GM06990 (cell line): ENCODE measurements around the gene SCLY.

Source experiments
- DNase-seq: peaks from one replicate; pipeline ENCODE4 v3.0.0-alpha.2; 2011; ENCODE audit not compliant: insufficient read length; ENCODE audit errors: extremely low read depth
- H3K27me3 ChIP-seq: replicated peaks from 2 replicates; pipeline ENCODE4 v1.6.0; 2011; ENCODE audit warnings: low read length; ENCODE audit not compliant: control insufficient read depth, insufficient read depth
- H3K36me3 ChIP-seq: 2 replicates; pipeline ENCODE4 v1.5.1; 2011; ENCODE audit warnings: low read length; ENCODE audit not compliant: control insufficient read depth, insufficient read depth
- H3K4me3 ChIP-seq: replicated peaks from 2 replicates; pipeline ENCODE4 v1.5.1; 2011; ENCODE audit warnings: low read depth, mild to moderate bottlenecking, control low read depth, low read length
- TF ChIP-seq, protein P1 (sequence below): IDR thresholded peaks from 2 replicates; pipeline ENCODE4 v1.5.1; 2011; ENCODE audit warnings: low read length, control low read depth, mild to moderate bottlenecking, inconsistent platforms; ENCODE audit not compliant: insufficient read depth, poor library complexity, severe bottlenecking

Gene SCLY

GRCh38 chr2:238125127-238125885 is 64.5 kb downstream of the SCLY start:
- H3K36me3 ChIP-seq: no peaks in the 10 kb centered on the region; the same call in 1 of the 2 replicates
- TF ChIP-seq, protein P1, sequence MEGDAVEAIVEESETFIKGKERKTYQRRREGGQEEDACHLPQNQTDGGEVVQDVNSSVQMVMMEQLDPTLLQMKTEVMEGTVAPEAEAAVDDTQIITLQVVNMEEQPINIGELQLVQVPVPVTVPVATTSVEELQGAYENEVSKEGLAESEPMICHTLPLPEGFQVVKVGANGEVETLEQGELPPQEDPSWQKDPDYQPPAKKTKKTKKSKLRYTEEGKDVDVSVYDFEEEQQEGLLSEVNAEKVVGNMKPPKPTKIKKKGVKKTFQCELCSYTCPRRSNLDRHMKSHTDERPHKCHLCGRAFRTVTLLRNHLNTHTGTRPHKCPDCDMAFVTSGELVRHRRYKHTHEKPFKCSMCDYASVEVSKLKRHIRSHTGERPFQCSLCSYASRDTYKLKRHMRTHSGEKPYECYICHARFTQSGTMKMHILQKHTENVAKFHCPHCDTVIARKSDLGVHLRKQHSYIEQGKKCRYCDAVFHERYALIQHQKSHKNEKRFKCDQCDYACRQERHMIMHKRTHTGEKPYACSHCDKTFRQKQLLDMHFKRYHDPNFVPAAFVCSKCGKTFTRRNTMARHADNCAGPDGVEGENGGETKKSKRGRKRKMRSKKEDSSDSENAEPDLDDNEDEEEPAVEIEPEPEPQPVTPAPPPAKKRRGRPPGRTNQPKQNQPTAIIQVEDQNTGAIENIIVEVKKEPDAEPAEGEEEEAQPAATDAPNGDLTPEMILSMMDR: no peak
- no peaks in the 10 kb centered on the region for H3K27me3 ChIP-seq
- H3K4me3 ChIP-seq: no peak overlapping the region
- no peak for DNase-seq

- TF ChIP-seq, protein P1: no peak
- no peak for DNase-seq
- Histone ChIP-seq H3K4me3 (no peak overlapping the region), H3K36me3 (no peaks in the 10 kb centered on the region; the same call in 1 of the 2 replicates), H3K27me3 (no peaks in the 10 kb centered on the region)
Observed at GRCh38 chr2:238126338-238126737, 65.5 kb downstream of the SCLY start.

DNA sequence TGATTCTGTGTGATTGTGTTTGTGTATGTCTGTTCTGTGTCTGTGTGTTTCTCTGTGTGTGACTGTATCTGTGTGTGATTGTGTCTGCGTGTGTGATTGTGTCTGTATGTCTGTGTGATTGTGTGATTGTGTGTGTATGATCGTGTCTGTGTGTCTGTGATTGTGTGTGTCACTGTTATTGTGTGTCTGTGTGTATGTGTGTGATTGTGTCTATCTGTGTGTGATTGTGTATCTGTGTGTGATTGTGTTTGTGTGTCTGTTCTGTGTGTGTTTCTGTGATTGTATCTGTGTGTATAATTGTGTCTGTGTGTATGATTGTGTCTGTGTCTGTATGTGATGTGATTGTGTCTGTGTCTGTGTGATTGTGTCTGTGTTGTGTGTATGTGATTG is 66.0 kb downstream of the SCLY start:
- H3K27me3 ChIP-seq: no peaks in the 10 kb centered on the region
- H3K4me3 ChIP-seq: no peak overlapping the region
- TF ChIP-seq, protein P1: no peak
- no peak for DNase-seq
- no peaks in the 10 kb centered on the region; the same call in 1 of the 2 replicates for H3K36me3 ChIP-seq

- no peaks in the 10 kb centered on the region; the same call in 1 of the 2 replicates for H3K36me3 ChIP-seq
- no peak for DNase-seq
- no peaks in the 10 kb centered on the region for H3K27me3 ChIP-seq
- H3K4me3 ChIP-seq: no peak overlapping the region
- TF ChIP-seq, protein P1: no peak
Observed at GRCh38 chr2:238127165-238128060, 66.6 kb downstream of the SCLY start.

DNA sequence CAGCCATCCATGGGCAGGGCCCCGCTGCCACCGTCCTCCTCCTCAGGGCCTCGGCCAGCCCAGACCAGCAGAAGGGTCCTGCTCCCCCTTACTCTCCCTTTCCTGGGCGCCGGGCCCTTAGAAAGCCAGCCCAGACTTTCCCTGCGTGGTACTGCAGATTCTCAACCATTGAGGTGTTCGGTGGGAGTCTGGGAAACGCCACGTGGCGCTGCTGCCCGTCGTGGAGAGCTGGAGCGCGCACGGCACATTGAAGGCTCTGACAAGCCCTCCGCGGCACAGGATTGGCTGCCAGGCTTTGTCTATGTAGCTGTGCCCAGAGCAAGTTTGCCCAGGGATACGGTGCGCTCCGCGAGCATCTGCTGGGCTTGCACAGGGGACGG is 67.2 kb downstream of the SCLY start:
- TF ChIP-seq, protein P1: no peak
- H3K27me3 ChIP-seq: no peaks in the 10 kb centered on the region
- no peak for DNase-seq
- no peaks in the 10 kb centered on the region; the same call in 1 of the 2 replicates for H3K36me3 ChIP-seq
- H3K4me3 ChIP-seq: no peak overlapping the region
